Vagina (tissue), 2 donors: Measurements from ENCODE around the gene KIF19. TPM values are rescaled to one million over a fixed set of nuclear protein-coding genes. Genes with fewer than 3 reads are reported as not detected.

ENCODE experiments used
- DNase-seq, 2 donors: peaks; one replicate each; pipeline ENCODE4 v3.0.0-alpha.2; 2017; ENCODE audit errors: extremely low spot score in 2 of 2
- H3K27ac ChIP-seq: fragments of 200-600 bp; sonication (generic); one replicate; pipeline ENCODE4 v1.5.1; 2019
- H3K27me3 ChIP-seq: fragments of 200-600 bp; sonication (generic); one replicate; pipeline ENCODE4 v1.5.1; 2019
- H3K36me3 ChIP-seq, 2 donors: fragments of 200-600 bp; sonication (generic); one replicate each; pipeline ENCODE4 v1.5.1; 2017 to 2019
- H3K4me1 ChIP-seq: fragments of 200-600 bp; sonication (generic); one replicate; pipeline ENCODE4 v1.5.1; 2019
- H3K4me3 ChIP-seq, 2 donors: fragments of 200-600 bp; sonication (generic); 1 replicate in 1 of 2; 2 replicates in 1 of 2; pipeline ENCODE4 v1.5.1; 2016 to 2019
- H3K9me3 ChIP-seq: fragments of 200-600 bp; sonication (generic); one replicate; pipeline ENCODE4 v1.5.1; 2019
- CTCF ChIP-seq, 3 experiments: fragments of 450-650 bp in 2 of 3; fragments of 200-600 bp in 1 of 3; sonication (generic) in 1 of 3; IDR thresholded peaks; one replicate each; pipeline ENCODE4 v1.5.1; 2017 to 2019; ENCODE audit warnings: antibody characterized with exemption in 3 of 3, mild to moderate bottlenecking in 2 of 3, moderate library complexity in 2 of 3
- POLR2A ChIP-seq, 2 donors: fragments of 450-650 bp; IDR thresholded peaks; one replicate each; pipeline ENCODE4 v1.6.1; 2017; ENCODE audit warnings: antibody characterized with exemption in 2 of 2, mild to moderate bottlenecking in 2 of 2, moderate library complexity in 2 of 2
- POLR2AphosphoS5 ChIP-seq, 2 donors: sonication (generic); formaldehyde crosslinking; IDR thresholded peaks; one replicate each; pipeline ENCODE4 v1.9.0; 2017; ENCODE audit warnings: antibody characterized with exemption in 2 of 2, mild to moderate bottlenecking in 2 of 2, low read depth in 1 of 2; ENCODE audit not compliant: insufficient read depth in 1 of 2
- intact Hi-C: fragments of 100-400 bp; cut with DNase I; formaldehyde crosslinking; loops from one replicate; pipeline ENCODE4 v1.15.1; 2023
- total RNA-seq: library from RNA; depleted of rRNA; stranded (reverse); fragments of >200 nt; gene quantifications from one replicate; pipeline ENCODE4 v1.2.3, GENCODE V29; 2016

KIF19 gene
- total RNA-seq, 1 donor from 2014 or later = 5.6 TPM

- TF ChIP-seq POLR2AphosphoS5 (IDR thresholded peaks at IDR 0.05; ENCODE audit: insufficient read depth in 1 of 2, low read depth in 1 of 2) = no peak
- TF ChIP-seq CTCF (IDR thresholded peaks at IDR 0.05) = no peak
- TF ChIP-seq POLR2A (IDR thresholded peaks at IDR 0.05) = no peak
- Histone ChIP-seq H3K4me1 (no peaks in the 10 kb centered on the region), H3K27me3 (no peaks in the 10 kb centered on the region), H3K27ac (no peak overlapping the region), H3K9me3 (no peaks in the 10 kb centered on the region), H3K36me3 (no peaks in the 10 kb centered on the region), H3K4me3 (no peak overlapping the region)
- no peak for DNase-seq
- intact Hi-C loops = no loop called here
Observed at GRCh38 chr17:74389937-74390679, 64.1 kb downstream of the KIF19 start.

- Histone ChIP-seq H3K4me1 (no peaks in the 10 kb centered on the region), H3K36me3 (no peaks in the 10 kb centered on the region), H3K27ac (no peak overlapping the region), H3K9me3 (no peaks in the 10 kb centered on the region), H3K4me3 (no peak overlapping the region), H3K27me3 (no peaks in the 10 kb centered on the region)
- no peak for DNase-seq
- intact Hi-C loops = no loop called here
- no peak for TF ChIP-seq CTCF (IDR thresholded peaks at IDR 0.05)
- no peak for TF ChIP-seq POLR2AphosphoS5 (IDR thresholded peaks at IDR 0.05; ENCODE audit: insufficient read depth in 1 of 2, low read depth in 1 of 2)
- TF ChIP-seq POLR2A (IDR thresholded peaks at IDR 0.05) = no peak
Observed at GRCh38 chr17:74390680-74391653, 64.9 kb downstream of the KIF19 start.

- no peaks in the 10 kb centered on the region for H3K4me1 ChIP-seq
- H3K27me3 ChIP-seq = no peaks in the 10 kb centered on the region
- intact Hi-C loops = no loop called here
- H3K9me3 ChIP-seq = no peaks in the 10 kb centered on the region
- TF ChIP-seq CTCF (IDR thresholded peaks at IDR 0.05) (no peak), POLR2AphosphoS5 (IDR thresholded peaks at IDR 0.05; ENCODE audit: insufficient read depth in 1 of 2, low read depth in 1 of 2) (no peak), POLR2A (IDR thresholded peaks at IDR 0.05) (no peak)
- H3K27ac ChIP-seq = no peak overlapping the region
- no peaks in the 10 kb centered on the region for H3K36me3 ChIP-seq
- H3K4me3 ChIP-seq = no peak overlapping the region
- DNase-seq = no peak
Observed at GRCh38 chr17:74391771-74392170, 65.7 kb downstream of the KIF19 start.

- no peaks in the 10 kb centered on the region for H3K9me3 ChIP-seq
- no peak for TF ChIP-seq POLR2A (IDR thresholded peaks at IDR 0.05)
- no peak for TF ChIP-seq POLR2AphosphoS5 (IDR thresholded peaks at IDR 0.05; ENCODE audit: insufficient read depth in 1 of 2, low read depth in 1 of 2)
- no peak for TF ChIP-seq CTCF (IDR thresholded peaks at IDR 0.05)
- H3K4me1 ChIP-seq = no peaks in the 10 kb centered on the region
- no peaks in the 10 kb centered on the region for H3K36me3 ChIP-seq
- intact Hi-C loops = no loop called here
- no peak for DNase-seq
- H3K27ac ChIP-seq = no peak overlapping the region
- H3K27me3 ChIP-seq = no peaks in the 10 kb centered on the region
- no peak overlapping the region for H3K4me3 ChIP-seq
Observed at GRCh38 chr17:74392848-74393247, 66.8 kb downstream of the KIF19 start.
